Cardiac septum (tissue), 1 donor: ENCODE measurements around the gene SGCG. TPM values are rescaled to one million over a fixed set of nuclear protein-coding genes. Genes with fewer than 3 reads are reported as not detected.

Source experiments
- DNase-seq: peaks from one replicate; pipeline ENCODE4 v3.0.0-alpha.2; 2020; ENCODE audit warnings: low spot score
- intact Hi-C: fragments of 100-400 bp; cut with DNase I; formaldehyde crosslinking; loops from one replicate; pipeline ENCODE4 v1.14.0; 2022
- total RNA-seq: library from RNA; stranded (reverse); fragmentation: NEBNext Ultra II Directional; extraction: Animal tissue kit (Norgen Biotek cat#: 25700); gene quantifications from one replicate; pipeline ENCODE4 v1.2.1, GENCODE V29; 2021
- donor health status: DM: no; HTN: no; CAD: no.

SGCG gene
- total RNA-seq, 1 donor from 2014 or later: 81.7 TPM

- intact Hi-C loops: no loop called here
- no peak for DNase-seq
Observed at GRCh38 chr13:23321535-23322241, 140.9 kb downstream of the SGCG start.

GRCh38 chr13:23322353-23323336 lies 141.9 kb downstream of the SGCG start:
- intact Hi-C loops: no loop called here

GRCh38 chr13:23323946-23324709 lies 143.3 kb downstream of the SGCG start:
- intact Hi-C loops: no loop called here
- no peak for DNase-seq

More at GRCh38 chr13:23322353-23323336, 141.9 kb downstream of the SGCG start:
- DNase-seq: no peak

GRCh38 chr13:23325191-23325590 lies 144.4 kb downstream of the SGCG start:
- intact Hi-C loops: no loop called here
- DNase-seq: no peak

DNA sequence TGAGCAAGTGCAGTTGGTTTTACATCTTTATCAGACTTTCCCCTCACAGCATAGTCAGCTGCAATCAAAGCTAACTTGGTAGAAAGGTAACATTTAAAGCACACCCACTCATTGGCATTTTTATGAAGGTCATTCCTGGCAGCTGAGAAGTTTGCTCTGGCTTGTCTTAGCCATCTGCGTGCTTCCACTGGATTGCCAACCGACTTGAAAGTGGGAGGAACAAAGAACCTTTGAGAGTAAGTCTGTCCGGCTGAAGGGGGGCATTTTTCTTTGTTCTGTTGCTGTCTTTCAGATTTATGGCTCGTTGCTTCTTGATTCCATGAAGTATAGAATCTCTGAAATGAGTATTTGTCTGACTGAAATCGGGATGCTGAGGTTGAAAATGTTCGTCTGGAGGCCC lies 149.6 kb downstream of the SGCG start:
- intact Hi-C loops: no loop called here
- no peak for DNase-seq

DNA sequence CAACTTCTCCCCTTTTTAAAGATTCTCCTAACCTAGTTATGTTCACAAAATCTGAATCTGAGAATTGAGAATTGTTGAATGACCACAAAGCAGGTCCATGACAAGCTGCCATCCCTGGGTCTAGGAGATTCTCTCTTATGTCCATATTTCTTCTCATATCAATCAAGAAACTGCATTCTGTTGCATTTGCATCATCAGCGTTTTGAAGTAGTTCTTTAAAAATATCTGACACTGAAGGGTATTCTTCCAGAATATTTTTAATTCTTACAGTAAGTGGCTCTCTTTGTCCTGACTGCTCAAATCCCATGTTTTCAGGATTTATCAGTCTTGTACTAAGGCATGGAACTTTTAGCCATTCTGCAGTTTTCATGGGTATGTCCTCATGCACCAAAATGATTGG lies 158.4 kb downstream of the SGCG start:
- intact Hi-C loops: no loop called here
- DNase-seq: no peak

DNA sequence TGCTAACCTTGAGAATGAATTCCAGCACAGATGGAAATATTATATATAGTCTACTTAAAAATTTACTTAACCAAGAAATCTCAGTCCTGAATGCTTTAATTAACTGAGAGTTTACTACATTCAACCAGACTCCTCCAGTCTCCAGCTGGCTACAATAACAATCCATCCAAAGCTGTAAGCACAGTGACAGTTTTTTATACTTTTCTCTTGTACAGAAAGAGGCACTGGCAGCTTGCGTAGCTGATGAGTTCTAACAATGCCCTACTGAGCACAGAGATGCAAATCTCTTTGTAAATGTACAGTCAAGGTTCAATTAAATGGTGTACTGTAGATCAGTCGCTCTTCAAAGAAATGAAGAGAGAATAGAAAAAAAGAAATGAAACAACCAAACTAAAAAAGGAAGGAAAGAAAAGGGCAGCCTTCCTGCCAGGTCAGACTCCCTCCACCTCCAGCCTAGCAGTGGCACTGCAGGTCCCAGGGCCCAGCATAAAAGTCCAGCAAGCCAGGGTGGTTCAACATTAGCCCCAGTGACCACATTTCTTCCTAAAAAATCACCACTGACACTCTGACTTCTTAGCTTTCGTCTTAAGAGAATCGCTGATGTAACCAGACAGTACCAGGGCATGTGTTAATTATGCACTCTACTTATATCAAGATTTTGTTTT lies 164.3 kb downstream of the SGCG start:
- DNase-seq: no peak
- intact Hi-C loops: no loop called here

- DNase-seq: no peak
- intact Hi-C loops: no loop called here
Observed at GRCh38 chr13:23347601-23348000, 166.8 kb downstream of the SGCG start.

DNA sequence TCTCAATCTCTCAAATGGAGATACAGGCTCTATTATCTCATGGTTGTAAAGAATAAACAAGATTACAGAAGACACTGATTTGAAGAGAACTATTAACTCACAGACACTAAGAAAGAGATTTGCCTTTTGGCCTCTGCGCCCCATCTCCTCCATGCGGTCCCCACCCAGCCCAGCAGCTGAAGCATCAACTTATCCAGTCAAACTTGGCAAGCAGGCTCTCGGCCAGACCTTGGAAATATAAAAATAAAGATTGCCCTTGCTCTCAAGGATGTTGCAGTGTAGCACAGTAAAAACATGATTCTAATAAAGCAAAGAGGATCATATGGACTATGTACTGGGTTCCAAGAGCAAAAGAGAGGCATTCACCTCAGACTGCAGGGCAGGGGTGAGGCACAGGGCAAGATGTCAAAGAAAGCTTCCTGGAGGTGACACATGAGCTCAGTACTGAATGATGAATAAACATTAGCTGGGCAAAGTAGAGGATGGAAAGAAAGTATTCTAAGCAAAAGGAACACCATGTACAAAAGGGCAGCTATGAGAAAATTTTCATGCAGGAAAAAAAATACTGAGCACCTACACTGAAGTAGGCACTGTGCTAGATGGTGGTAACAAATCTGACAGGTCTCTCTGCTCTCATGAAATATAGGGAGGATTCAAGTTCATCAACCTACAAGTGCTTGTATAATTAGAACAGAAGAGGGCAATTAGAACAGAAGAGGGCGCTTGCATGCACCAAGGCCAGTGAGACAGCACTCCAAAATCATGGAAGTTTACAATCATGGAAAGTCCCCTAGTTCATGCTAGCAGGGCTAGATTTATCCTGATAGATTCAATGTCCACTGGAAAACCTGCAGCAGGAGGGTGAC lies 167.7 kb downstream of the SGCG start:
- no peak for DNase-seq
- intact Hi-C loops: no loop called here

GRCh38 chr13:23349161-23349897 lies 168.6 kb downstream of the SGCG start:
- intact Hi-C loops: no loop called here
- DNase-seq: no peak

DNA sequence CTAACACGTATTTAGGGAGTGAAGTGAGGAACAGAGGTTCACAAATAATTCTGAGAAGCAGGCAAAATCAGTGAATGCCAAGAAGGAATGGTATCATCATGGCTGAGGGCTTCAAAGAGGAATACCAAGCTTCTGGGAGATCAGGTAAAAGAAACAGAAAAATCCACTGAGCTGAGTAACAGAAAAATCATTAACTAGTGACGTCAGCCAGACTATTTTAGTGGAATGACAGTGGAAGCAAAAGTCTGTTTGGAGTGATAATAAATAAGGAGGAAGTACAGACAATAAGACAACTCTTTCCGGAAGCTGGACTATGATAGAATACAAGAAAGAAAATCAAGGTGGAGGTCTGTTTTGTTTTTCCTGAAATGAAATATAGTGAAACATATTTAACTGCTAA lies 169.2 kb downstream of the SGCG start:
- intact Hi-C loops: no loop called here

GRCh38 chr13:23352161-23352560 lies 171.4 kb downstream of the SGCG start:
- no peak for DNase-seq
- intact Hi-C loops: no loop called here

More for the DNA sequence above, 169.2 kb downstream of the SGCG start:
- DNase-seq: no peak

GRCh38 chr13:23354520-23354919 lies 173.7 kb downstream of the SGCG start:
- DNase-seq: no peak
- intact Hi-C loops: no loop called here

DNA sequence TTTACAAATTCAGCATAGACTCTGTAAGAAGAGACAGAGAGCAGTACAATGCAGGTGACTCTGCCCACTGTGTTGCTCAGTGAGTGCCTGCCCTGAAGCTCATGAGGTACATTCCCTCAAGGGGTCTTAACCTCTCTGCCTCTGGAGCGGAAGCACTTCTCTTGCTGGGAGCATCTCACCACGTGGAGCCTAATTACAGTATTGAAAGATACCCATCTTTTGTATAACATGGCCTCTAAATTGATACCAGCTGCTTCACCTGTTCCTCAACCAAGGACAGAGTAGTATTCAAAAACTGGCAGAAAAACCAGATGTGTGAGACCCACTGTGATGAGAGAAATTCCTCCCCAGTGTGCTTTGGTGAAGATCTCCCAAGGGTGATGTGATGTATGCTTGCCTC lies 175.6 kb downstream of the SGCG start:
- no peak for DNase-seq
- intact Hi-C loops: no loop called here

- no peak for DNase-seq
- intact Hi-C loops: no loop called here
Observed at GRCh38 chr13:23357349-23357748, 176.6 kb downstream of the SGCG start.

DNA sequence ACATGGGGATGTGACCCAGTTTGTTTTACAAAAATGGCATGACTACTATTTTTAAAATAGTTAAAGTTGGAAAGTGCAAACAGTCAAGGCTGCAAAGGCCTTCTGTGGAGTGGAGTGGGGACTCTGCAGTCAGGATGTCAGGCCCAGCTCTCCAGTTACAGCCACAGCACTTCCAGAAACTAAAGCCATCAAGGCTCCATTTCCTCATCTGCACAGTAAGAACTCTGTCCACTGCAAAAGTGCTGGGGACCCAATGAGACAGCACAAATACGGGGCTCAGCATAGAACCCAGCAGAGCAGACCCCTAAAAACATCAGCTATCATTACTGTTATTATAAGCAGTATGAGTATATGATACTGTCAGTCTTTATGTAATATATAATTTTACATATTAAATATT lies 179.1 kb downstream of the SGCG start:
- no peak for DNase-seq
- intact Hi-C loops: no loop called here

DNA sequence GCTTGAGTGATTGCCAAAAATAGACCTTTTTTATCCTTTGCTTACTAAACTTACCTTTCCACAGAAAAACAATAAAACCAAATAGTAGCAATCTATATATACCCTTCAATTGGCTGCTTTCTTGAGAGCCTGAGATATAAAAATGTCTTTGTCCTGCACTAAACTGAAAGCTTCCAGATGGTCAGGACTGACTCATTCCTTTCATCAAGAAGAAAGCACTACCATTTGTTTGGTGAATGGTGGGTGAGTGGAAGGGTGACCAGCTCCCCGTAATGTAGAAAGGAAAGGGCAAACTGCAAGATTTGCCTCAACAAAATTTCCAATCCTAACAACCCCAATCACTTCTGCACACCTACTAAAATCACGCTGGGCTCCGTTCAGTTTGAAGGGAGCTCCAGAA lies 184.9 kb downstream of the SGCG start:
- intact Hi-C loops: no loop called here
- no peak for DNase-seq

DNA sequence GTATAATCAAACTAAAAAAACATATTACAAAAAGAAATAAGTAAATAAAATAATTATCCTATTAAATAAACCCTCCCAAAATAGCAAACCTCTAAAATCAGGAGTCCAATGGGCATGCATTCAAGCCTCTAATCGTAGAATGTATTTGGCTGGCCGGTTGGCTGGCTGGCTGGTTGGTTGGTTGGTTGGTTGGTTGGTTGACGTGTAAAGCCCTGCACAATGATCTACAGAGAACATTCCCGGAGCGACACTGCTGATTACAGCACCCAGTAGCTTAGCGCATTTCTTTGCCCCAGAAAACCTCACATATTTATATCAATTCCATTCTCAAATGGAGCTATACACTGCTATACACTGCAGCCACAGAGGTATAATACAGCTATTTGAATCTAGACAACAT lies 187.1 kb downstream of the SGCG start:
- intact Hi-C loops: no loop called here
- no peak for DNase-seq
